HL-60 (cell line): ENCODE results near the gene CCDC183.

Experiments
- CTCF ChIP-seq: IDR thresholded peaks from one replicate; pipeline ENCODE4 v1.5.1; 2011; ENCODE audit warnings: low read length, control low read depth, inconsistent platforms; ENCODE audit not compliant: insufficient read depth
- GABPA ChIP-seq: IDR thresholded peaks from 2 replicates; pipeline ENCODE4 v1.6.1; 2012; ENCODE audit warnings: low read depth
- POLR2AphosphoS5 ChIP-seq: IDR thresholded peaks from 2 replicates; pipeline ENCODE4 v1.6.1; 2012; ENCODE audit warnings: low read depth
- REST ChIP-seq: IDR thresholded peaks from 2 replicates; pipeline ENCODE4 v1.6.1; 2012; ENCODE audit warnings: low read depth; ENCODE audit not compliant: insufficient replicate concordance

GRCh38 chr9:136845465-136846260, 49.5 kb downstream of the CCDC183 start:
- TF ChIP-seq REST (no peak), CTCF (no peak), GABPA (no peak), POLR2AphosphoS5 (no peak)
